K562 (cell line): ENCODE measurements around the gene CCND3. TPM values are rescaled to one million over a fixed set of nuclear protein-coding genes. Genes with fewer than 3 reads are reported as not detected.

Source experiments
- ATAC-seq: fragments of 200-7000 bp; cut with Tn5 transposase; 3 replicates; pipeline ENCODE4 v1.9.1; 2020; ENCODE audit warnings: moderate library complexity
- Bru-seq: library from RNA; stranded (reverse); fragments of 400-500 nt; gene quantifications from one replicate; lab custom pipeline; 2021; lab: Mats Ljungman, UMichigan
- BruChase-seq, 2 experiments: library from RNA; stranded (reverse); fragments of 400-500 nt; gene quantifications; one replicate each; lab custom pipeline; 2021; lab: Mats Ljungman, UMichigan
- BruUV-seq: library from RNA; stranded (reverse); fragments of 400-500 nt; replicated peaks from 2 replicates; lab custom pipeline; 2021; lab: Mats Ljungman, UMichigan
- CTCF ChIA-PET: fragments of 300-600 bp; formaldehyde crosslinking; extraction: SDS; loops from one replicate; lab custom pipeline; 2021; ENCODE audit warnings: low intra/inter-chr PET ratio; lab: Yijun Ruan, JAX
- POLR2A ChIA-PET: fragments of 300-600, 350-650 bp; sonication (Branson Sonifier 250); formaldehyde crosslinking; extraction: SDS; loops from one replicate; lab custom pipeline; 2021; ENCODE audit warnings: antibody characterized with exemption, inconsistent platforms; lab: Yijun Ruan, JAX
- DNase-seq, 4 experiments: peaks; one replicate each; pipeline versions ENCODE4 v3.0.0 to v3.0.0-alpha.2; 2011 to 2018; ENCODE audit warnings: low spot score in 3 of 4, mixed read lengths in 3 of 4; ENCODE audit errors: extremely low read depth in 1 of 4
- FAIRE-seq: peaks from 2 replicates; lab custom pipeline; 2011; peaks lifted over from hg19 to GRCh38; lab: Jason Lieb, UNC
- H2AFZ ChIP-seq: 2 replicates; pipeline ENCODE4 v1.6.0; 2011; ENCODE audit warnings: low read depth, low read length, control low read depth, inconsistent platforms
- H3K27ac ChIP-seq: fragments of 200-600 bp; 3 replicates; pipeline ENCODE4 v1.8.0; 2011; ENCODE audit warnings: low read depth, mild to moderate bottlenecking, control low read depth, inconsistent platforms, low read length, moderate library complexity, mixed read lengths; ENCODE audit errors: extremely low read depth
- H3K27me3 ChIP-seq, 2 experiments: fragments of 300-600 bp in 1 of 2; 2 replicates in 1 of 2; 3 replicates in 1 of 2; pipeline versions ENCODE4 v1.6.0 to v1.8.0; 2011; ENCODE audit warnings: inconsistent platforms in 2 of 2, low read length in 2 of 2, mild to moderate bottlenecking in 1 of 2, mixed read lengths in 1 of 2, moderate library complexity in 1 of 2; ENCODE audit not compliant: control insufficient read depth in 2 of 2, insufficient read depth in 2 of 2
- H3K36me3 ChIP-seq: fragments of 300-600 bp; 3 replicates; pipeline ENCODE4 v1.8.0; 2011; ENCODE audit warnings: mild to moderate bottlenecking, low read length, inconsistent platforms; ENCODE audit not compliant: control insufficient read depth, insufficient read depth
- H3K4me1 ChIP-seq, 2 experiments: fragments of 200-600 bp in 1 of 2; replicated peaks in 1 of 2; 2 replicates in 1 of 2; 3 replicates in 1 of 2; pipeline versions ENCODE4 v1.5.1 to v1.8.0; 2011; ENCODE audit warnings: inconsistent platforms in 2 of 2, low read length in 2 of 2, mild to moderate bottlenecking in 1 of 2, mixed read lengths in 1 of 2, moderate library complexity in 1 of 2; ENCODE audit not compliant: control insufficient read depth in 2 of 2, insufficient read depth in 2 of 2
- H3K4me2 ChIP-seq: 2 replicates; pipeline ENCODE4 v1.6.1; 2011; ENCODE audit warnings: low read length, control low read depth, inconsistent platforms, mixed read lengths; ENCODE audit not compliant: insufficient read depth
- H3K4me3 ChIP-seq: fragments of 200-600 bp; sonication (generic), shearing (Covaris generic); 2 replicates; pipeline ENCODE4 v1.5.1; 2016; ENCODE audit warnings: control low read depth, inconsistent platforms
- H3K79me2 ChIP-seq: fragments of 200-600 bp; 3 replicates; pipeline ENCODE4 v1.8.0; 2011; ENCODE audit warnings: low read length, inconsistent platforms; ENCODE audit not compliant: control insufficient read depth, insufficient read depth
- H3K9ac ChIP-seq, 2 experiments: 2 replicates each; pipeline versions ENCODE4 v1.6.0 to v1.6.1; 2011; ENCODE audit warnings: low read depth in 2 of 2, low read length in 2 of 2, control low read depth in 1 of 2, inconsistent platforms in 1 of 2, mild to moderate bottlenecking in 1 of 2, mixed read lengths in 1 of 2; ENCODE audit not compliant: insufficient read depth in 1 of 2
- H3K9me1 ChIP-seq: one replicate; pipeline ENCODE4 v1.6.0; 2011; ENCODE audit warnings: inconsistent platforms, mild to moderate bottlenecking, low read length, moderate library complexity; ENCODE audit not compliant: control insufficient read depth, insufficient read depth
- H3K9me3 ChIP-seq: replicated peaks from 2 replicates; pipeline ENCODE4 v1.5.1; 2011; ENCODE audit warnings: low read depth, low read length, inconsistent platforms; ENCODE audit not compliant: control insufficient read depth, insufficient read depth
- H4K20me1 ChIP-seq: replicated peaks from 2 replicates; pipeline ENCODE4 v1.6.1; 2011; ENCODE audit warnings: low read length, inconsistent platforms, mixed read lengths; ENCODE audit not compliant: control insufficient read depth, insufficient read depth
- EP300 ChIP-seq: IDR thresholded peaks from 2 replicates; pipeline ENCODE4 v1.6.1; 2012; ENCODE audit warnings: low read length, improper control_type of control experiment
- ILK ChIP-seq: fragments of 450-650 bp; IDR thresholded peaks from 2 replicates; pipeline ENCODE4 v1.6.1; 2016; ENCODE audit warnings: missing genetic modification characterization, low read depth, mild to moderate bottlenecking, missing compliant biosample characterization, moderate library complexity, borderline replicate concordance
- MYC ChIP-seq, 2 experiments: fragments of 250-450 bp in 1 of 2; sonication (Bioruptor Pico) in 1 of 2; IDR thresholded peaks; 2 replicates each; pipeline versions ENCODE4 v1.5.1 to v1.6.1; 2012 to 2021; ENCODE audit warnings: low read depth in 2 of 2, borderline replicate concordance in 1 of 2, improper control_type of control experiment in 1 of 2, low read length in 1 of 2, mild to moderate bottlenecking in 1 of 2, moderate library complexity in 1 of 2
- NCOR1 ChIP-seq: fragments of 450-650 bp; IDR thresholded peaks from 2 replicates; pipeline ENCODE4 v1.6.1; 2016; ENCODE audit warnings: mild to moderate bottlenecking, moderate library complexity
- SMAD1 ChIP-seq: fragments of 150-350 bp; IDR thresholded peaks from 2 replicates; pipeline ENCODE4 v1.6.1; 2014; ENCODE audit warnings: low read length, low read depth; ENCODE audit not compliant: partially characterized antibody
- TEAD1 ChIP-seq, 2 experiments: fragments of 450-650 bp in 1 of 2; sonication (generic) in 1 of 2; formaldehyde crosslinking; IDR thresholded peaks; 2 replicates each; pipeline versions ENCODE4 v1.4.0 to v1.8.0; 2020 to 2022; ENCODE audit warnings: mild to moderate bottlenecking in 2 of 2, missing genetic modification reagents in 1 of 2
- ZBTB11 ChIP-seq, 3 experiments: fragments of 200-800 bp in 1 of 3; fragments of 250-450 bp in 1 of 3; fragments of 450-650 bp in 1 of 3; sonication (Bioruptor Pico) in 1 of 3; sonication (Bioruptor generic) in 1 of 3; formaldehyde crosslinking in 1 of 3; IDR thresholded peaks; 2 replicates each; pipeline versions ENCODE4 v1.6.1 to v1.8.0; 2016 to 2022; ENCODE audit warnings: mild to moderate bottlenecking in 2 of 3, missing genetic modification characterization in 2 of 3, missing compliant biosample characterization in 1 of 3, moderate library complexity in 1 of 3
- ZNF224 ChIP-seq: sonication (generic); formaldehyde crosslinking; IDR thresholded peaks from 2 replicates; pipeline ENCODE4 v1.8.0; 2022; ENCODE audit warnings: mild to moderate bottlenecking, missing genetic modification reagents
- ZNF316 ChIP-seq: fragments of 450-650 bp; IDR thresholded peaks from 2 replicates; pipeline ENCODE4 v1.6.1; 2016
- WGBS: fragments of 100-300 bp; shearing (Covaris generic); methylation state at CpG from one replicate; pipeline ENCODE4 v1.1.6; 2016; ENCODE audit warnings: low coverage, mixed read lengths; ENCODE audit not compliant: insufficient coverage; ENCODE audit errors: missing lambda C conversion rate; 5-methylcytosine and 5-hydroxymethylcytosine counted together
- in situ Hi-C: fragments of 300-500 bp; cut with MboI; formaldehyde crosslinking; loops from 4 replicates; pipeline ENCODE4 v1.15.0; 2018; ENCODE audit warnings: inconsistent platforms, mixed read lengths
- intact Hi-C: fragments of 100-400 bp; cut with micrococcal nuclease; formaldehyde crosslinking; loops from 2 replicates; pipeline ENCODE4 v1.14.2; 2022
- long read RNA-seq, 3 experiments: library from polyadenylated mRNA in 2 of 3; library from RNA in 1 of 3; unstranded in 2 of 3; stranded (forward) in 1 of 3; transcript quantifications; one replicate each; pipeline ENCODE4 v2.0.0, GENCODE V29; 2019 to 2022
- polyA minus RNA-seq, 3 experiments: library from RNA; depleted of rRNA, polyadenylated mRNA; stranded (reverse); fragments of >200 nt; gene quantifications; 2 replicates each; pipeline ENCODE4 v1.2.3, GENCODE V29; 2011
- polyA plus RNA-seq, 8 experiments: library from polyadenylated mRNA; depleted of rRNA in 4 of 8; stranded (reverse) in 5 of 8; unstranded in 3 of 8; fragments of >200 nt; fragmentation: Nextera tagmentation in 2 of 8; fragmentation: Illumina TruSeq in 1 of 8; extraction: Ambion mirVana in 2 of 8; extraction: Trizol in 1 of 8; gene quantifications; 2 replicates each; pipeline versions ENCODE4 v1.2.1 to v1.2.3, GENCODE V29; 2011 to 2014; ENCODE audit warnings: inconsistent platforms in 1 of 8, missing spikeins in 1 of 8
- total RNA-seq, 7 experiments: library from RNA; depleted of rRNA in 6 of 7; stranded (reverse); fragments of >200 nt in 6 of 7; fragmentation: Illumina TruSeq in 2 of 7; extraction: Trizol in 2 of 7; gene quantifications; 2 replicates each; pipeline versions ENCODE4 v1.2.1 to v1.2.3, GENCODE V29; 2011 to 2021; ENCODE audit warnings: low replicate concordance in 1 of 7

Gene CCND3
- 88.0 and 191 TPM in 2 replicates for total RNA-seq (2011; cell fraction: chromatin; rRNA removed; ENCODE audit: low replicate concordance)
- 181 and 188 TPM in 2 replicates for total RNA-seq (2011; cell fraction: nucleolus; rRNA removed)
- 138 and 178 TPM in 2 replicates for total RNA-seq (2011; cell fraction: nucleoplasm; rRNA removed)
- total RNA-seq (2014; rRNA removed) (112 and 148 TPM in 2 replicates), total RNA-seq (2014; rRNA removed; fragmentation: Illumina TruSeq; extraction: Trizol) (57.5 and 65.7 TPM in 2 replicates), total RNA-seq (2015; rRNA removed; fragmentation: Illumina TruSeq; extraction: Trizol) (75.3 and 75.4 TPM in 2 replicates), total RNA-seq (2021) (196 and 204 TPM in 2 replicates), polyA plus RNA-seq (2011; rRNA removed) (97.4 and 119 TPM in 2 replicates), polyA plus RNA-seq (2014; fragmentation: Illumina TruSeq; extraction: Trizol) (111 and 139 TPM in 2 replicates), polyA plus RNA-seq (2014; fragmentation: Nextera tagmentation; extraction: Ambion mirVana) (10 to 100 TPM; 21.5 to 24.7 TPM), polyA plus RNA-seq (2014; rRNA removed) (124 and 127 TPM in 2 replicates), polyA minus RNA-seq (2011; rRNA and poly(A)+ RNA removed) (47.7 and 77.9 TPM in 2 replicates), Bru-seq, nascent RNA (percentile 56 among the genes with signal in this experiment), BruChase-seq, experiment 1, labeled RNA remaining after a 2-hour chase (percentile 55 among the genes with signal in this experiment), BruChase-seq, experiment 2, labeled RNA remaining after a 6-hour chase (percentile 54 among the genes with signal in this experiment)
- polyA plus RNA-seq (2011; cell fraction: cytosol; rRNA removed), result 157 and 318 TPM in 2 replicates
- 168 and 256 TPM in 2 replicates for polyA plus RNA-seq (2011; cell fraction: nucleus; rRNA removed)
- 157 and 244 TPM in 2 replicates for polyA plus RNA-seq (2012)
- 109 and 120 TPM in 2 replicates for polyA minus RNA-seq (2011; cell fraction: cytosol; rRNA and poly(A)+ RNA removed)
- 103 and 115 TPM in 2 replicates for polyA minus RNA-seq (2011; cell fraction: nucleus; rRNA and poly(A)+ RNA removed)
- long read RNA-seq, experiment 1, transcript CCND3-202 (5 exons, 2,133 nt), result minor isoform, 5 of 1,334 reads
- long read RNA-seq, experiment 1, transcript CCND3-204 (4 exons, 1,724 nt), result minor isoform, 5 of 1,334 reads
- long read RNA-seq, experiment 1, transcript CCND3-203 (5 exons, 2,085 nt), result major isoform, 1,029 of 1,334 reads
- long read RNA-seq, experiment 1, transcript CCND3-205 (4 exons, 1,843 nt), result minor isoform, 6 of 1,334 reads
- long read RNA-seq, experiment 1, partial matches to known transcripts, result 217 of 1,334 reads
- long read RNA-seq, experiment 1, other reads (novel, unspliced or antisense), result 70 of 1,334 reads
- long read RNA-seq, experiment 2, transcript CCND3-203 (5 exons, 2,085 nt), result major isoform, 262 of 399 reads
- long read RNA-seq, experiment 2, partial matches to known transcripts, result 32 of 399 reads
- long read RNA-seq, experiment 2, other reads (novel, unspliced or antisense), result 94 of 399 reads
- long read RNA-seq, experiment 3, transcript CCND3-203 (5 exons, 2,085 nt), result major isoform, 447 of 502 reads
- long read RNA-seq, experiment 3, partial matches to known transcripts, result 12 of 502 reads
- long read RNA-seq, experiment 3, other reads (novel, unspliced or antisense), result 36 of 502 reads

GRCh38 chr6:41941280-41942066, at the start of gene CCND3:
Gene CCND3, minus strand, starts transcription at chr6:41941808. Its CDS starts 159 bp downstream, at chr6:41941649.
- ChIA-PET POLR2A (interaction anchor here (0.6 to 13.7 kb wide), 18 partner anchors 8 to 156 kb away, joined by 3 to 166 read pairs (median 4); partner anchors contain the start of genes BYSL and MED20), CTCF (interaction anchor here (2.0 kb wide), 1 partner anchor 103 kb away, joined by 13 read pairs; no protein-coding TSS in a partner anchor)
- FAIRE-seq (no peak), ATAC-seq (peak; percentile 84), DNase-seq (peak; percentile 92 to 98 (median 94))
- Histone ChIP-seq H3K36me3 (peaks cover 36% of the 10 kb centered on the region), H3K4me1 (peaks cover 40 to 55% of the 10 kb centered on the region in 2 experiments), H3K9me1 (no peaks in the 10 kb centered on the region), H3K27me3 (no peaks in the 10 kb centered on the region), H4K20me1 (no peaks in the 10 kb centered on the region; the same call in 1 of the 2 replicates), H3K4me3 (peak within 1 kb of the TSS; percentile 81), H3K9me3 (no peaks in the 10 kb centered on the region), H2AFZ (peak within 1 kb of the TSS; percentile 81), H3K27ac (peak within 1 kb of the TSS; percentile 72), H3K4me2 (peak within 1 kb of the TSS; percentile 90), H3K9ac (peak within 1 kb of the TSS; percentile 46 to 94), H3K79me2 (peaks cover 60% of the 10 kb centered on the region)
- WGBS, result under 1% methylated on average over 68 of the region's 87 CpGs
- intact Hi-C loops, result no loop called here
- no TSS peak for BruUV-seq
- in situ Hi-C loops, result no loop called here
- TF ChIP-seq ZNF224 (CRISPR knock-in tag) (0 out of 2 replicates have a peak, but pooled peaks have one; percentile 6), ZBTB11 (CRISPR knock-in tag; IDR thresholded peaks at IDR 0.05) (peak in 1 of 3 experiments; percentile 75; a peak in 3 of 6 replicates), ZNF316 (no peak), TEAD1 (CRISPR knock-in tag; IDR thresholded peaks at IDR 0.05) (peak; percentile 73 to 74; a peak in 3 of 4 replicates), MYC (IDR thresholded peaks at IDR 0.05; ENCODE audit: low read depth, low read length) (0 out of 2 replicates have a peak, but pooled peaks have one; percentile 38), MYC (CRISPR knock-in tag; IDR thresholded peaks at IDR 0.05; ENCODE audit: borderline replicate concordance, low read depth) (peak; percentile 43; the same call in 1 of the 2 replicates), EP300 (0 out of 2 replicates have a peak, but pooled peaks have one; percentile 8), SMAD1 (no peak), ILK (no peak), NCOR1 (no peak)
